HG02642 (cell line): Measurements from ENCODE around the gene KDM6B.
"Not testable (repeated sequence)": the region's sequence is repeated elsewhere in the genome, so short reads cannot be mapped to it uniquely, and the experiment has no call there.

Source experiments
- ATAC-seq: cut with Tn5 transposase; IDR thresholded peaks from one replicate; pipeline ENCODE4 v1.9.1; 2021; ENCODE audit warnings: mild to moderate bottlenecking; ENCODE audit not compliant: unreplicated experiment, poor library complexity

The KDM6B gene

DNA sequence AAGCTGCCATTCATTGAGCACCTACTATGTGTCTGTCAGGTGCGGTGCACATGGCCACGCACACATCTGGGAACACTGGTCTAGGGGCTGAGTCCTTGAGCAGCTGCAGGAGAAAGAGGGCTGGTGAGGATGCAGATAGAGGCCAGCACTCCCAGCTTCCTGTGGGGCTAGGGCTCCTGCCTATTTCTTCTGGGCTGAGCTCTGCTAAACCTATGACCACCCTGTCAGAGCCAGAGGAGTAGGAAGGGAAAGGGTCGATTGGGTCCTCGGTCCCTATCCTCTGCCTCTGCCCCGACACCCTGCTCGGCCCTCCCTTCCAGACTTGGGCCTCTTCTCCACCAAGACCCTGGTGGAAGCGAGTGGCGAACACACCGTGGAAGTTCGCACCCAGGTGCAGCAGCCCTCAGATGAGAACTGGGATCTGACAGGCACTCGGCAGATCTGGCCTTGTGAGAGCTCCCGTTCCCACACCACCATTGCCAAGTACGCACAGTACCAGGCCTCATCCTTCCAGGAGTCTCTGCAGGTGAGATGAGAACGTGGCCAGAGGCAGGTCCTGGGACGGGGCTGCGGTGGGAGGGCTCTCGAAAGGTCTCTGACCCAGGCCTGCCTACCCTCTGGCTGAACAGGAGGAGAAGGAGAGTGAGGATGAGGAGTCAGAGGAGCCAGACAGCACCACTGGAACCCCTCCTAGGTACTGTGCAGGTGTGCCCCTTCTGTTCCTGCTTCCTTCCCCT is 16.9 kb downstream of the KDM6B start:
- ATAC-seq = no peak

DNA sequence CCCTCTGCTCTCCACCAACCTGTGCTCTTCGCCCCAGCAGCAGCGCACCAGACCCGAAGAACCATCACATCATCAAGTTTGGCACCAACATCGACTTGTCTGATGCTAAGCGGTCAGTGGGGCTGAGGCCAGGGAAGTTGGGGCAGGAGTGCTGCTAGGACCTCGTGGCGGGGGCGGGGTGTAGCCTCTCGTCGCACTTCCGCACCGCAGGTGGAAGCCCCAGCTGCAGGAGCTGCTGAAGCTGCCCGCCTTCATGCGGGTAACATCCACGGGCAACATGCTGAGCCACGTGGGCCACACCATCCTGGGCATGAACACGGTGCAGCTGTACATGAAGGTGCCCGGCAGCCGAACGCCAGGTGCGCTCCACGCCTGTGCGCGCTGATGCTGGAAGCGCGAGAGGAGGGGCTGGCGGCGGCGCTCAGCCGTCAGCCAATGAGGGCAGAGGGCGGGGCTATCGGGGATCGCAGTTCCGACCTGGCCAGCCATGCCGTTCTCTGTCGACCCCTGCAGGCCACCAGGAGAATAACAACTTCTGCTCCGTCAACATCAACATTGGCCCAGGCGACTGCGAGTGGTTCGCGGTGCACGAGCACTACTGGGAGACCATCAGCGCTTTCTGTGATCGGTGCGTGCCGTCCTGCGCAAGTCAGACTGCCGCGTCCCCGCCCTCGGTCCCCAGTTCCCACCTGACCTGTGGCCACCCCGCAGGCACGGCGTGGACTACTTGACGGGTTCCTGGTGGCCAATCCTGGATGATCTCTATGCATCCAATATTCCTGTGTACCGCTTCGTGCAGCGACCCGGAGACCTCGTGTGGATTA is 17.6 kb downstream of the KDM6B start:
- peak; percentile 80 for ATAC-seq

- no peak for ATAC-seq
These were observed 18.2 kb downstream of the KDM6B start for GRCh38 chr17:7852262-7852670.

GRCh38 chr17:7852919-7853690 is 19.1 kb downstream of the KDM6B start:
- ATAC-seq = no peak

DNA sequence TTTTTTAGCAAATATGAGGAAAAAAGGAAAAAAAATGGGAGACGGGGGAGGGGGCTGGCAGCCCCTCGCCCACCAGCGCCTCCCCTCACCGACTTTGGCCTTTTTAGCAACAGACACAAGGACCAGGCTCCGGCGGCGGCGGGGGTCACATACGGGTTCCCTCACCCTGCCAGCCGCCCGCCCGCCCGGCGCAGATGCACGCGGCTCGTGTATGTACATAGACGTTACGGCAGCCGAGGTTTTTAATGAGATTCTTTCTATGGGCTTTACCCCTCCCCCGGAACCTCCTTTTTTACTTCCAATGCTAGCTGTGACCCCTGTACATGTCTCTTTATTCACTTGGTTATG is 19.6 kb downstream of the KDM6B start:
- no peak for ATAC-seq

DNA sequence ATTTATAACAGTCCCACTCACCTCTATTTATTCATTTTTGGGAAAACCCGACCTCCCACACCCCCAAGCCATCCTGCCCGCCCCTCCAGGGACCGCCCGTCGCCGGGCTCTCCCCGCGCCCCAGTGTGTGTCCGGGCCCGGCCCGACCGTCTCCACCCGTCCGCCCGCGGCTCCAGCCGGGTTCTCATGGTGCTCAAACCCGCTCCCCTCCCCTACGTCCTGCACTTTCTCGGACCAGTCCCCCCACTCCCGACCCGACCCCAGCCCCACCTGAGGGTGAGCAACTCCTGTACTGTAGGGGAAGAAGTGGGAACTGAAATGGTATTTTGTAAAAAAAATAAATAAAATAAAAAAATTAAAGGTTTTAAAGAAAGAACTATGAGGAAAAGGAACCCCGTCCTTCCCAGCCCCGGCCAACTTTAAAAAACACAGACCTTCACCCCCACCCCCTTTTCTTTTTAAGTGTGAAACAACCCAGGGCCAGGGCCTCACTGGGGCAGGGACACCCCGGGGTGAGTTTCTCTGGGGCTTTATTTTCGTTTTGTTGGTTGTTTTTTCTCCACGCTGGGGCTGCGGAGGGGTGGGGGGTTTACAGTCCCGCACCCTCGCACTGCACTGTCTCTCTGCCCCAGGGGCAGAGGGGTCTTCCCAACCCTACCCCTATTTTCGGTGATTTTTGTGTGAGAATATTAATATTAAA is 20.2 kb downstream of the KDM6B start:
- no peak for ATAC-seq

GRCh38 chr17:7854851-7855659 is 21.0 kb downstream of the KDM6B start, which contains the start of gene TMEM88:
TSS of gene TMEM88 (plus strand) at chr17:7855066. CDS start at chr17:7855075, 9 bp downstream.
- no peak for ATAC-seq

- no peak for ATAC-seq
These were observed 21.6 kb downstream of the KDM6B start for GRCh38 chr17:7855660-7856010.

DNA sequence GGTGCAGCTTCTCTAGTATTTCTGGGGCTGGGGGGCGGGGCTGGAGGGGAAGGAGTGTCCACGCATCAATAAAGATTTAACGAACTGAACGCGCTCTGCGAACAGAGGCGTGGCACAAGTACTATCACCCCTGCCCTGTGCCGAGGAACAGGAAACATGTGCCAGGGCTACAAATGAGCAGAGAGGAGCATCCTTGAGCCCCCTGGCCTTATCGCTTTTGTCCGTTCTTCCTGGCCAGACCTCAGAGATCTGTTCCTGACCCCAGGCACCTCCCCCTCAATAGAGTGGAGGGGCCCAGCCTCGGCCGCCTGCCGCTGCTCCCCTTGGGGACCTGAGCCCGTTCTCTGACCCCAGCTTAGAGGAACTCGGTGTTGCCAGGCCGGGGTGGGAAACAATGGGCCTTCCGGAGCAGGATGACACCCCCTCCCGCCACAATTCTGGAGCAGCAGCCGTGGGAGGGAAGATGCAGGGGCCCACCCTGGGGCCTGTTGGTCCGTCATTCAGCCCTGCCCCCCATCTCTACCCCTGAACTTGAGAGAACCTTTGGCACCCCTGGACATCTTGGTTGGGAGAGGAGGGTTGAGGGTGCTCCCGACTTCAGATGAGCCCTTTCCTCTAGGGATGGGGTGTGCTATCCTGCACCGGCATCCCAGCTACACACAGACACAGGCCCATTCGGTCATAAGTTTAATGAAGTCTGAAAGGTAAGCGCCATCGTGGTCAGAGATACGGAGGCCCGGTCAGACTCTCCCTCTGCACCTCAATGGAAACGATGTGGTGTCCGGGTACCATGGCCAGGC is 22.2 kb downstream of the KDM6B start:
- ATAC-seq = no peak

- peak; percentile 71 for ATAC-seq
These were observed 23.0 kb downstream of the KDM6B start, which contains the start of gene NAA38 for GRCh38 chr17:7856811-7857712. TSS of gene NAA38 (minus strand) at chr17:7857559. CDS start at chr17:7857463, 96 bp downstream.

- peak; percentile 46 for ATAC-seq
These were observed 23.9 kb downstream of the KDM6B start, which contains the start of gene CYB5D1 for GRCh38 chr17:7857713-7858521. TSS of gene CYB5D1 (plus strand) at chr17:7858003. CDS start at chr17:7858135, 132 bp downstream.

DNA sequence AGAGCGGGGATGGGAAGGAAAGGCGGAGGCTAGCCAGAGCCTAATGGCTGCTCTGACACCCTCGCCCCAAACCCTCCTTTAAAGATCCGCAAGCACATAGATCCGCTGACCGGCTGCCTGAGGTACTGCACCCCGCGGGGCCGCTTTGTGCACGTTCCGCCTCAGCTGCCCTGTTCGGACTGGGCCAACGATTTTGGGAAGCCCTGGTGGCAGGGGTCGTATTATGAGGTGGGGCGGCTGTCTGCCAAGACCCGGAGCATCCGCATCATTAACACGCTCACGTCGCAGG is 24.4 kb downstream of the KDM6B start:
- ATAC-seq = no peak

GRCh38 chr17:7859028-7859427 is 25.0 kb downstream of the KDM6B start:
- ATAC-seq = no peak

DNA sequence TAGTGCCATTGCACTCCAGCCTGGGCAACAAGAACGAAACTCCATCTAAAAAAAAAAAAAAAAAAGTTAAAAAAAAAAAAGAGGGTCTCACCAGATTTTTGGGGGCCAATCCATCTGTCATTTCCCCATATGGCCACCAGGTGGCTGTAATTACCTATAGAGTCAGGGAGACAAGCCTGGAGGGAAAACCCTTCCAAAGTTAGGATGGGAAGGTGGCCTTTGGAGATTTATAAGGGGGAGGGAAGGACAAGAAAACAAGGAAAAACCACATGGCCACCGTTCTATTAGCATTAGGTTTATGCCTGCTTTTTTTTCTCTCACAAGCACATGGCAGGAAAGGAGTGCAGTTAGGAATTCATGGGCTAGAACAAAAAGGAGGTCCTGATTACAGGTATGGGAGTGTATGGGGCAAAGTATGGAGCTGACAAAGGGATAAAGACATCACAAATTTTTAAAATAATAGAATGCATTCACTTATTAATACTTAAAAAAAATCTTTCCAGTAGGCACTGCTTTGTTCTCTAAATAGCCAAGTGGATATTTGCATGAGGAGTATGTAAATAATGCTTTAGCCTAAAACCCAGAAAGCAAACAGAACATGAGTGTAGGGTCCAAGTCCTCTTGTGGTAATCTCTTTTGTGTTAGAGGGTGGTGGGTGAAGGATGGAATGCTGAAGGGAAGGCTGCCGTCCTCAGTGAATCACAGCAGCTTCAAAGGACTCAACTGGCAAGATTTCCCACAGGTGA is 28.8 kb downstream of the KDM6B start:
- no peak for ATAC-seq

- not testable (repeated sequence) for ATAC-seq
These were observed 30.4 kb downstream of the KDM6B start for GRCh38 chr17:7864384-7864783.

- ATAC-seq = no peak
These were observed 31.1 kb downstream of the KDM6B start for GRCh38 chr17:7864995-7865650.
